COLO668 (cell line): Measurements from ENCODE around the gene DBNDD2.

Source experiments
- DNase-seq: peaks from one replicate; lab custom pipeline; 2025; ENCODE audit not compliant: unreplicated experiment; lab: John Stamatoyannopoulos, UW

The DBNDD2 gene

GRCh38 chr20:45407783-45408645 lies at the start of gene DBNDD2:
Gene DBNDD2, plus strand, starts transcription at chr20:45408289. Its CDS starts 179 bp downstream, at chr20:45408468.
- no peak for DNase-seq

GRCh38 chr20:45359069-45359405 lies 49.1 kb upstream of the DBNDD2 start:
- no peak for DNase-seq

- no peak for DNase-seq
Measured at GRCh38 chr20:45359406-45360148, 48.5 kb upstream of the DBNDD2 start.

- DNase-seq: no peak
Measured at GRCh38 chr20:45361793-45362192, 46.3 kb upstream of the DBNDD2 start.

GRCh38 chr20:45362804-45363610 lies 45.1 kb upstream of the DBNDD2 start, which contains the start of gene SYS1:
Gene SYS1, plus strand, starts transcription at chr20:45363156. Its CDS starts 376 bp downstream, at chr20:45363532.
- peak; percentile 98 for DNase-seq

- DNase-seq: no peak
Measured at GRCh38 chr20:45363611-45364492, 44.2 kb upstream of the DBNDD2 start.

GRCh38 chr20:45365444-45365970 lies 42.6 kb upstream of the DBNDD2 start:
- no peak for DNase-seq

GRCh38 chr20:45366192-45366591 lies 41.9 kb upstream of the DBNDD2 start:
- DNase-seq: no peak

GRCh38 chr20:45366631-45367030 lies 41.5 kb upstream of the DBNDD2 start:
- DNase-seq: no peak

- no peak for DNase-seq
Measured at GRCh38 chr20:45367126-45367525, 41.0 kb upstream of the DBNDD2 start.

- no peak for DNase-seq
Measured at GRCh38 chr20:45368221-45368980, 39.7 kb upstream of the DBNDD2 start.

GRCh38 chr20:45370571-45371160 lies 37.4 kb upstream of the DBNDD2 start:
- DNase-seq: no peak

GRCh38 chr20:45372241-45372640 lies 35.8 kb upstream of the DBNDD2 start:
- DNase-seq: no peak

- DNase-seq: peak; percentile 16
Measured at GRCh38 chr20:45372646-45373352, 35.3 kb upstream of the DBNDD2 start.

- DNase-seq: peak; percentile 96
Measured at GRCh38 chr20:45373353-45374100, 34.6 kb upstream of the DBNDD2 start.

- DNase-seq: no peak
Measured at GRCh38 chr20:45374101-45374467, 34.0 kb upstream of the DBNDD2 start.

GRCh38 chr20:45374966-45375365 lies 33.1 kb upstream of the DBNDD2 start:
- DNase-seq: no peak

GRCh38 chr20:45377269-45377668 lies 30.8 kb upstream of the DBNDD2 start:
- no peak for DNase-seq
